Stimulated activated CD8-positive, alpha-beta memory T cell treated with anti-CD3 and anti-CD28 coated beads, Interleukin-4, amount 100 ng/mL, for 1 hour (primary cell): ENCODE data around the gene CIZ1.

Experiments
- DNase-seq, 2 donors: peaks; one replicate each; pipeline ENCODE4 v3.0.0-alpha.2; 2020; ENCODE audit warnings: low read depth in 2 of 2, low spot score in 1 of 2

CIZ1 gene

GRCh38 chr9:128163523-128164306 is 27.7 kb downstream of the CIZ1 start:
- DNase-seq, result no peak

- no peak for DNase-seq
Measured at GRCh38 chr9:128163027-128163515, 28.3 kb downstream of the CIZ1 start.

- no peak for DNase-seq
Measured at GRCh38 chr9:128162215-128163026, 29.0 kb downstream of the CIZ1 start.

- no peak for DNase-seq
Measured at GRCh38 chr9:128161215-128161902, 30.0 kb downstream of the CIZ1 start.

GRCh38 chr9:128160603-128160987 is 30.8 kb downstream of the CIZ1 start:
- DNase-seq, result peak in 1 of 2 donors; percentile 10

GRCh38 chr9:128159784-128160602 is 31.4 kb downstream of the CIZ1 start, which contains the start of gene BBLN:
Gene BBLN, plus strand, starts transcription at chr9:128160265. Its CDS starts 143 bp downstream, at chr9:128160408.
- peak; percentile 85 to 87 for DNase-seq

GRCh38 chr9:128159522-128159783 is 31.9 kb downstream of the CIZ1 start:
- no peak for DNase-seq

- DNase-seq, result no peak
Measured at GRCh38 chr9:128155736-128156500, 35.5 kb downstream of the CIZ1 start.

- no peak for DNase-seq
Measured at GRCh38 chr9:128153947-128154695, 37.3 kb downstream of the CIZ1 start.

GRCh38 chr9:128153060-128153946 is 38.1 kb downstream of the CIZ1 start:
- DNase-seq, result no peak

- no peak for DNase-seq
Measured at GRCh38 chr9:128152133-128153059, 39.0 kb downstream of the CIZ1 start.

- no peak for DNase-seq
Measured at GRCh38 chr9:128151309-128152132, 39.9 kb downstream of the CIZ1 start.

- no peak for DNase-seq
Measured at GRCh38 chr9:128150594-128151308, 40.6 kb downstream of the CIZ1 start.

GRCh38 chr9:128149951-128150593 is 41.3 kb downstream of the CIZ1 start:
- DNase-seq, result no peak

- no peak for DNase-seq
Measured at GRCh38 chr9:128149001-128149701, 42.2 kb downstream of the CIZ1 start, which contains the start of gene LCN2. Gene LCN2, plus strand, starts transcription at chr9:128149453. Its CDS starts 73 bp downstream, at chr9:128149526.
